H9 (cell line): ENCODE measurements around the gene SEMA5A. TPM values are rescaled to one million over a fixed set of nuclear protein-coding genes. Genes with fewer than 3 reads are reported as not detected.

Source experiments
- DNase-seq: peaks from one replicate; pipeline ENCODE4 v3.0.0-alpha.2; 2017
- H2AFZ ChIP-seq: one replicate; pipeline ENCODE4 v1.6.1; 2013; ENCODE audit warnings: mild to moderate bottlenecking, low read length, control low read depth, moderate library complexity
- H2AK5ac ChIP-seq: 2 replicates; pipeline ENCODE4 v1.6.1; 2013; ENCODE audit warnings: low read length, control low read depth, mixed read lengths; ENCODE audit not compliant: insufficient read length
- H2BK120ac ChIP-seq: one replicate; pipeline ENCODE4 v1.6.1; 2013; ENCODE audit warnings: low read depth, mild to moderate bottlenecking, low read length, control low read depth, inconsistent platforms; ENCODE audit not compliant: poor library complexity, severe bottlenecking
- H2BK12ac ChIP-seq: 2 replicates; pipeline ENCODE4 v1.6.1; 2013; ENCODE audit warnings: low read length, control low read depth, mixed read lengths, low read depth; ENCODE audit not compliant: insufficient read length
- H2BK15ac ChIP-seq: 2 replicates; pipeline ENCODE4 v1.6.1; 2013; ENCODE audit warnings: low read depth, low read length, control low read depth
- H2BK20ac ChIP-seq: one replicate; pipeline ENCODE4 v1.6.1; 2013; ENCODE audit warnings: low read depth, mild to moderate bottlenecking, low read length, control low read depth, inconsistent platforms; ENCODE audit not compliant: poor library complexity, severe bottlenecking
- H2BK5ac ChIP-seq: 2 replicates; pipeline ENCODE4 v1.6.1; 2013; ENCODE audit warnings: low read length, control low read depth, mixed read lengths; ENCODE audit not compliant: insufficient read length
- H3K14ac ChIP-seq: 2 replicates; pipeline ENCODE4 v1.6.1; 2013; ENCODE audit warnings: low read length, control low read depth; ENCODE audit not compliant: insufficient read depth
- H3K18ac ChIP-seq: 2 replicates; pipeline ENCODE4 v1.6.1; 2013; ENCODE audit warnings: low read depth, mild to moderate bottlenecking, mixed read lengths, low read length, control low read depth; ENCODE audit not compliant: insufficient read length
- H3K23ac ChIP-seq: 2 replicates; pipeline ENCODE4 v1.6.1; 2013; ENCODE audit warnings: low read length, control low read depth, mixed read lengths, low read depth; ENCODE audit not compliant: insufficient read length
- H3K23me2 ChIP-seq: 2 replicates; pipeline ENCODE4 v1.6.1; 2013; ENCODE audit warnings: low read depth, mild to moderate bottlenecking, mixed read lengths, low read length, control low read depth; ENCODE audit not compliant: insufficient read length, poor library complexity, severe bottlenecking
- H3K27ac ChIP-seq: 2 replicates; pipeline ENCODE4 v1.5.1; 2013; ENCODE audit warnings: low read length, control low read depth, mixed read lengths, low read depth; ENCODE audit not compliant: insufficient read length
- H3K27me3 ChIP-seq: 2 replicates; pipeline ENCODE4 v1.6.1; 2013; ENCODE audit warnings: low read length, control low read depth, inconsistent platforms; ENCODE audit not compliant: insufficient read depth
- H3K4ac ChIP-seq: 2 replicates; pipeline ENCODE4 v1.6.1; 2013; ENCODE audit warnings: low read depth, mild to moderate bottlenecking, control low read depth, inconsistent platforms, low read length, moderate library complexity
- H3K4me1 ChIP-seq: 2 replicates; pipeline ENCODE4 v1.6.1; 2013; ENCODE audit warnings: low read length, control low read depth, inconsistent platforms; ENCODE audit not compliant: insufficient read depth
- H3K4me2 ChIP-seq: 2 replicates; pipeline ENCODE4 v1.6.1; 2013; ENCODE audit warnings: low read length, control low read depth, mixed read lengths; ENCODE audit not compliant: insufficient read length, insufficient read depth
- H3K56ac ChIP-seq: 2 replicates; pipeline ENCODE4 v1.6.1; 2013; ENCODE audit warnings: low read depth, mild to moderate bottlenecking, mixed read lengths, low read length, control low read depth; ENCODE audit not compliant: insufficient read length
- H3K79me1 ChIP-seq: 2 replicates; pipeline ENCODE4 v1.6.1; 2013; ENCODE audit warnings: low read depth, mild to moderate bottlenecking, moderate library complexity, low read length, control low read depth, inconsistent platforms; ENCODE audit not compliant: insufficient read depth, poor library complexity, severe bottlenecking
- H3K79me2 ChIP-seq: 2 replicates; pipeline ENCODE4 v1.6.1; 2013; ENCODE audit warnings: low read length, control low read depth, inconsistent platforms; ENCODE audit not compliant: insufficient read depth
- H3K9ac ChIP-seq: 2 replicates; pipeline ENCODE4 v1.6.1; 2013; ENCODE audit warnings: low read length, control low read depth, mixed read lengths; ENCODE audit not compliant: insufficient read length; ENCODE audit errors: extremely low read depth
- H3K9me3 ChIP-seq: one replicate; pipeline ENCODE4 v1.6.1; 2013; ENCODE audit warnings: low read depth, low read length, inconsistent platforms; ENCODE audit not compliant: control insufficient read depth
- H3T11ph ChIP-seq: one replicate; pipeline ENCODE4 v1.6.1; 2013; ENCODE audit warnings: mild to moderate bottlenecking, low read length, control low read depth, inconsistent platforms
- H4K20me1 ChIP-seq: one replicate; pipeline ENCODE4 v1.6.1; 2013; ENCODE audit not compliant: control insufficient read depth, insufficient read length, insufficient read depth
- H4K5ac ChIP-seq: 2 replicates; pipeline ENCODE4 v1.6.1; 2013; ENCODE audit warnings: low read depth, mild to moderate bottlenecking, mixed read lengths, low read length, control low read depth; ENCODE audit not compliant: insufficient read length
- H4K8ac ChIP-seq: replicated peaks from 2 replicates; pipeline ENCODE4 v1.6.1; 2013; ENCODE audit warnings: low read length, control low read depth, mixed read lengths, low read depth; ENCODE audit not compliant: insufficient read length
- H4K91ac ChIP-seq: 2 replicates; pipeline ENCODE4 v1.6.1; 2013; ENCODE audit warnings: low read depth, mild to moderate bottlenecking, moderate library complexity, mixed read lengths, low read length, control low read depth; ENCODE audit not compliant: insufficient read length
- H3K27ac Mint-ChIP-seq, 3 experiments: 2 replicates in 2 of 3; 3 replicates in 1 of 3; pipeline ENCODE4 v1.8.0; 2020 to 2021; ENCODE audit warnings: mixed read lengths in 3 of 3, mild to moderate bottlenecking in 1 of 3, moderate library complexity in 1 of 3
- H3K27me3 Mint-ChIP-seq: 2 replicates; pipeline ENCODE4 v1.8.0; 2021; ENCODE audit warnings: low read depth, mild to moderate bottlenecking, moderate library complexity, mixed read lengths
- H3K36me3 Mint-ChIP-seq, 3 experiments: 2 replicates in 2 of 3; 3 replicates in 1 of 3; pipeline ENCODE4 v1.8.0; 2020 to 2021; ENCODE audit warnings: low read depth in 3 of 3, mixed read lengths in 3 of 3; ENCODE audit not compliant: insufficient read depth in 1 of 3
- H3K4me1 Mint-ChIP-seq, 2 experiments: 2 replicates each; pipeline ENCODE4 v1.8.0; 2020; ENCODE audit warnings: mixed read lengths in 2 of 2
- H3K4me3 Mint-ChIP-seq, 2 experiments: 2 replicates in 1 of 2; 3 replicates in 1 of 2; pipeline ENCODE4 v1.8.0; 2020 to 2021; ENCODE audit warnings: mild to moderate bottlenecking in 2 of 2, mixed read lengths in 2 of 2, moderate library complexity in 1 of 2
- H3K9me3 Mint-ChIP-seq, 2 experiments: 2 replicates in 1 of 2; 3 replicates in 1 of 2; pipeline ENCODE4 v1.8.0; 2020; ENCODE audit warnings: mild to moderate bottlenecking in 2 of 2, mixed read lengths in 2 of 2, moderate library complexity in 1 of 2
- WGBS: extraction: QIAGEN DNeasy Blood & Tissue Kit; methylation state at CpG from one replicate; pipeline ENCODE4 v1.1.7; 2013; ENCODE audit warnings: missing lambda C conversion rate, low lambda C conversion rate, mixed read lengths; ENCODE audit not compliant: insufficient read length; ENCODE audit errors: extremely low coverage; 5-methylcytosine and 5-hydroxymethylcytosine counted together
- total RNA-seq: library from RNA; stranded (reverse); gene quantifications from 2 replicates; pipeline ENCODE4 v1.2.1, GENCODE V29; 2021
- TF ChIP-seq, protein P1 (sequence below): fragments of 200-600 bp; sonication (generic); conservative IDR thresholded peaks from 3 replicates; pipeline ENCODE4 v1.8.0; 2021; ENCODE audit warnings: antibody characterized with exemption, mild to moderate bottlenecking

SEMA5A gene
- total RNA-seq, 1 experiment from 2014 or later, result 4.3 TPM

DNA sequence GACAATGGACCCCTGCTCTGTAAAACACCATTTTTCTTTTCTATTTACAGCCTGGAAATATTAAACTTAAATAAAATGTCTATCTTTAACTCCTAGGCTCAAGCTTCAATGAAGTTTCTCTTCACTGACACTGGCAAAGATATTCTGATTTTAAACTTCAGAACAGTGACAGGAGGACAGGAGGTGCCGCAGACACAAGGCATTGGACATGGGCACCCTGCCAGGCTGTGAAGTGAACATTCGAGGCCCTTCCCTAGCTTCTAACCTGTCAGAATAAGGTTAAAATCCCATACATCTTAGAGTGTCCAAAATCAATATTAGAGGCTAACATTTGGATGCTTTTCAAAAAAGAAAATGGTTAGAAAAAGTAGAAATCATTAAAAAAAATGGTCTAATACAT, 9.2 kb downstream of the SEMA5A start:
- H4K20me1 ChIP-seq, result no peaks in the 10 kb centered on the region
- H3K9ac ChIP-seq, result no peak overlapping the region
- H3K36me3 Mint-ChIP-seq, result no peaks in the 10 kb centered on the region; a peak in 1 of 7 replicates
- H2BK15ac ChIP-seq, result no peak overlapping the region
- no peaks in the 10 kb centered on the region for H3K79me2 ChIP-seq
- H2AFZ ChIP-seq, result no peak overlapping the region
- no peak overlapping the region for H2BK12ac ChIP-seq
- H3K23me2 ChIP-seq, result no peaks in the 10 kb centered on the region
- H3K27me3 ChIP-seq, result no peaks in the 10 kb centered on the region
- H3K4ac ChIP-seq, result no peak overlapping the region
- H3T11ph ChIP-seq, result no peak overlapping the region
- H3K56ac ChIP-seq, result no peak overlapping the region
- WGBS, result no CpG with 5 or more reads among the region's 2 CpGs
- H2BK20ac ChIP-seq, result no peak overlapping the region
- no peak overlapping the region for H3K23ac ChIP-seq
- H2BK120ac ChIP-seq, result no peak overlapping the region
- H3K4me2 ChIP-seq, result no peak overlapping the region
- H4K91ac ChIP-seq, result no peak overlapping the region
- no peaks in the 10 kb centered on the region for H3K9me3 ChIP-seq
- no peak overlapping the region for H3K27ac Mint-ChIP-seq
- H3K14ac ChIP-seq, result no peak overlapping the region
- no peak overlapping the region for H3K4me3 Mint-ChIP-seq
- H2BK5ac ChIP-seq, result no peak overlapping the region
- TF ChIP-seq, protein P1, sequence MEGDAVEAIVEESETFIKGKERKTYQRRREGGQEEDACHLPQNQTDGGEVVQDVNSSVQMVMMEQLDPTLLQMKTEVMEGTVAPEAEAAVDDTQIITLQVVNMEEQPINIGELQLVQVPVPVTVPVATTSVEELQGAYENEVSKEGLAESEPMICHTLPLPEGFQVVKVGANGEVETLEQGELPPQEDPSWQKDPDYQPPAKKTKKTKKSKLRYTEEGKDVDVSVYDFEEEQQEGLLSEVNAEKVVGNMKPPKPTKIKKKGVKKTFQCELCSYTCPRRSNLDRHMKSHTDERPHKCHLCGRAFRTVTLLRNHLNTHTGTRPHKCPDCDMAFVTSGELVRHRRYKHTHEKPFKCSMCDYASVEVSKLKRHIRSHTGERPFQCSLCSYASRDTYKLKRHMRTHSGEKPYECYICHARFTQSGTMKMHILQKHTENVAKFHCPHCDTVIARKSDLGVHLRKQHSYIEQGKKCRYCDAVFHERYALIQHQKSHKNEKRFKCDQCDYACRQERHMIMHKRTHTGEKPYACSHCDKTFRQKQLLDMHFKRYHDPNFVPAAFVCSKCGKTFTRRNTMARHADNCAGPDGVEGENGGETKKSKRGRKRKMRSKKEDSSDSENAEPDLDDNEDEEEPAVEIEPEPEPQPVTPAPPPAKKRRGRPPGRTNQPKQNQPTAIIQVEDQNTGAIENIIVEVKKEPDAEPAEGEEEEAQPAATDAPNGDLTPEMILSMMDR, result no peak
- H4K5ac ChIP-seq, result no peak overlapping the region
- no peak overlapping the region for H3K27ac ChIP-seq
- no peak overlapping the region for H3K18ac ChIP-seq
- no peaks in the 10 kb centered on the region for H3K9me3 Mint-ChIP-seq
- no peaks in the 10 kb centered on the region for H3K27me3 Mint-ChIP-seq
- peaks cover 7 to 17% of the 10 kb centered on the region in 2 experiments for H3K4me1 Mint-ChIP-seq
- no peak overlapping the region for H4K8ac ChIP-seq
- DNase-seq, result no peak
- peaks cover 5% of the 10 kb centered on the region; the same call in 1 of the 2 replicates for H3K4me1 ChIP-seq
- H2AK5ac ChIP-seq, result no peak overlapping the region
- H3K79me1 ChIP-seq, result no peaks in the 10 kb centered on the region
